ENCODE measurements around the gene MGAT2. TPM values are rescaled to one million over a fixed set of nuclear protein-coding genes. Genes with fewer than 3 reads are reported as not detected.

The MGAT2 gene
- total RNA-seq, 1 donor from 2014 or later, result 12.0 TPM

- Histone ChIP-seq H3K9me3 (replicated peaks) (no peaks in the 10 kb centered on the region), H3K27me3 (ENCODE audit: low read depth) (no peaks in the 10 kb centered on the region), H3K4me1 (peaks cover 44% of the 10 kb centered on the region), H3K27ac (replicated peaks) (peak within 1 kb of the TSS; percentile 96), H3K4me3 (peak within 1 kb of the TSS; percentile 96), H3K36me3 (peaks cover 4% of the 10 kb centered on the region)
- intact Hi-C loops (cut with micrococcal nuclease), result no loop called here
- DNase-seq, result peak; percentile 88
- TF ChIP-seq CTCF (IDR thresholded peaks at IDR 0.05; ENCODE audit: borderline replicate concordance), result no peak
Measured at GRCh38 chr14:49598485-49599300, 21.9 kb upstream of the MGAT2 start, which contains the start of gene LRR1. LRR1 (plus strand) TSS chr14:49598940; CDS start chr14:49599021, 81 bp downstream.

- no peak for TF ChIP-seq CTCF (IDR thresholded peaks at IDR 0.05; ENCODE audit: borderline replicate concordance)
- DNase-seq, result no peak
- Histone ChIP-seq H3K36me3 (peaks cover 14% of the 10 kb centered on the region), H3K27ac (replicated peaks) (no peak overlapping the region), H3K4me1 (no peaks in the 10 kb centered on the region), H3K4me3 (no peak overlapping the region), H3K9me3 (replicated peaks) (no peaks in the 10 kb centered on the region), H3K27me3 (ENCODE audit: low read depth) (no peaks in the 10 kb centered on the region)
- intact Hi-C loops (cut with micrococcal nuclease), result no loop called here
Measured at GRCh38 chr14:49607583-49607982, 13.0 kb upstream of the MGAT2 start.

DNA sequence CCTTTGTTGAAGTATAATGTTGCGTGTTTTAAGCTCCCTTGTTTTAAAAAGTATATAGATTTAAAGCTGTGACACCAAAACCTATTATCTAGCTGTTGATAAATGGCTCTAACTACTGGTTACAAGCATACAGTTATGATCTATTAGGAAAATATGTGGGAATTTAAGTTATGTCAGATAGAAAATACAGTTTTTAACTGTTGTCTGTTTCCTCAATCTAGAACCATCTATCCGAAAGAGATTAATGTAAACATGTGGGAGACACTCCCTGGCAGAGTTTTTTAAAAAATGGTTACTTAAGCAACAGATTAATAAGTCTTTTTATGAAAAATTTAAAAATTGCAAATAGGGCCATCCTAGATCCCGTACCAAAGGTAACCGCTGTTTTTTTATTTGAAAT lies 8.3 kb upstream of the MGAT2 start:
- peaks cover 6% of the 10 kb centered on the region for H3K36me3 ChIP-seq
- no peaks in the 10 kb centered on the region for H3K4me1 ChIP-seq
- no peaks in the 10 kb centered on the region for H3K27me3 ChIP-seq (ENCODE audit: low read depth)
- no peak overlapping the region for H3K27ac ChIP-seq (replicated peaks)
- intact Hi-C loops (cut with micrococcal nuclease), result no loop called here
- no peaks in the 10 kb centered on the region for H3K9me3 ChIP-seq (replicated peaks)
- DNase-seq, result no peak
- no peak for TF ChIP-seq CTCF (IDR thresholded peaks at IDR 0.05; ENCODE audit: borderline replicate concordance)
- H3K4me3 ChIP-seq, result no peak overlapping the region

GRCh38 chr14:49612671-49613070 lies 7.9 kb upstream of the MGAT2 start:
- peaks cover 6% of the 10 kb centered on the region for H3K36me3 ChIP-seq
- no peak overlapping the region for H3K27ac ChIP-seq (replicated peaks)
- H3K4me3 ChIP-seq, result no peak overlapping the region
- TF ChIP-seq CTCF (IDR thresholded peaks at IDR 0.05; ENCODE audit: borderline replicate concordance), result no peak
- no peaks in the 10 kb centered on the region for H3K4me1 ChIP-seq
- no peaks in the 10 kb centered on the region for H3K27me3 ChIP-seq (ENCODE audit: low read depth)
- DNase-seq, result no peak
- H3K9me3 ChIP-seq (replicated peaks), result no peaks in the 10 kb centered on the region
- intact Hi-C loops (cut with micrococcal nuclease), result no loop called here

GRCh38 chr14:49614196-49614595 lies 6.4 kb upstream of the MGAT2 start:
- H3K4me1 ChIP-seq, result peaks cover 11% of the 10 kb centered on the region
- H3K36me3 ChIP-seq, result peaks cover 21% of the 10 kb centered on the region
- no peaks in the 10 kb centered on the region for H3K27me3 ChIP-seq (ENCODE audit: low read depth)
- TF ChIP-seq CTCF (IDR thresholded peaks at IDR 0.05; ENCODE audit: borderline replicate concordance), result no peak
- no peak overlapping the region for H3K27ac ChIP-seq (replicated peaks)
- H3K4me3 ChIP-seq, result no peak overlapping the region
- no peaks in the 10 kb centered on the region for H3K9me3 ChIP-seq (replicated peaks)
- no peak for DNase-seq
- intact Hi-C loops (cut with micrococcal nuclease), result no loop called here
